GM12873 (cell line): ENCODE data around the gene TMSB15B.

Experiments used
- CTCF ChIP-seq: IDR thresholded peaks from 2 replicates; pipeline ENCODE4 v1.5.1; 2012; ENCODE audit warnings: low read depth, mild to moderate bottlenecking, moderate library complexity, low read length, control low read depth; ENCODE audit not compliant: insufficient read depth; ENCODE audit errors: missing control alignments

Gene TMSB15B

GRCh38 chrX:103932133-103932532 lies 30.3 kb upstream of the TMSB15B start:
- no peak for TF ChIP-seq CTCF

- TF ChIP-seq CTCF = peak; percentile 50
Observed at GRCh38 chrX:103941201-103941975, 21.0 kb upstream of the TMSB15B start.

- TF ChIP-seq CTCF = no peak
Observed at GRCh38 chrX:103949506-103949905, 12.9 kb upstream of the TMSB15B start.

- no peak for TF ChIP-seq CTCF
Observed at GRCh38 chrX:103953353-103953752, 9.1 kb upstream of the TMSB15B start.

- no peak for TF ChIP-seq CTCF
Observed at GRCh38 chrX:103954259-103954658, 8.2 kb upstream of the TMSB15B start.

GRCh38 chrX:103999234-103999633 lies 36.8 kb downstream of the TMSB15B start:
- no peak for TF ChIP-seq CTCF

GRCh38 chrX:104008831-104009230 lies 46.4 kb downstream of the TMSB15B start:
- no peak for TF ChIP-seq CTCF
